ENCODE measurements around the gene MDP1.
"Not testable (repeated sequence)": the region's sequence is repeated elsewhere in the genome, so short reads cannot be mapped to it uniquely, and the experiment has no call there.

MDP1 gene

DNA sequence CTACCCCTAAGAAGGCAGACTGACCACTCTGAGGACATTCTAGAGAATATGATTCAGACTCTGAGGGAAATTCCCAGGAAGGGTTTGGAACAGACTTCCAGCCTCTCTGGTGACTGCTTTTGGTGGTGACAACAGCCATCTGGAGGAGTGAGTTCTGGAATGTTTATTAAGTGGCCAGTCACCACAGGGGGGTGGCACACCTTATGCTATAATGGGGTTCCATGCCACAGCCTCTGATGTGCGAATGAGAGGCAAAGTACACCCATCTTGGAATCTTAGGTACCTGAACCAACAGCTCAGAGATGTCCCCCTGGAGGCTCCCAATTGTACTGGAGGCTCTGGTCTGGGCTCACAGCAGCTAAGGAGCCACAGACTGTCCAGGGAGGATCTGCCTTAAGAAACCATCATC lies 36.0 kb upstream of the MDP1 start:
- no peak for DNase-seq (ENCODE audit: low read depth, low spot score)

DNA sequence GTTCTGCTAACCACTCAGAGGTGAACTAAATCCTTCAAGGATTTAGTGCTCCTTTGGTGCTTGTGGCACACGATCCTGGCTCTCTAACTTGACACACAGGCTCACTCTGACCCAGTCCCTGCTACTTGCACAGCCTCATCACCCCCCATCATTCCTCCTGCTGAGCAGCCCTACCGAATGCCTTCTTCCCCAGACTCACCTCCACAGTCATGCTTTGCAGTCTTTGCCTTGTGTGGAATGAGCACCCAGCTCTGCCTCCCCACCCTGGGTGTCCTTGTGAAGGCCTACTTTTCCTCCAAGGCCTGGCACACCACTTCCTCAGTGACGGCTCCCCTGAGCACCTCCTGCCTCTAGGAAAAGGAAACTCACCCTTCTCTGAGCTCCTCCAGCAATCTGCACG lies 34.5 kb upstream of the MDP1 start:
- DNase-seq (ENCODE audit: low read depth, low spot score), result no peak

DNA sequence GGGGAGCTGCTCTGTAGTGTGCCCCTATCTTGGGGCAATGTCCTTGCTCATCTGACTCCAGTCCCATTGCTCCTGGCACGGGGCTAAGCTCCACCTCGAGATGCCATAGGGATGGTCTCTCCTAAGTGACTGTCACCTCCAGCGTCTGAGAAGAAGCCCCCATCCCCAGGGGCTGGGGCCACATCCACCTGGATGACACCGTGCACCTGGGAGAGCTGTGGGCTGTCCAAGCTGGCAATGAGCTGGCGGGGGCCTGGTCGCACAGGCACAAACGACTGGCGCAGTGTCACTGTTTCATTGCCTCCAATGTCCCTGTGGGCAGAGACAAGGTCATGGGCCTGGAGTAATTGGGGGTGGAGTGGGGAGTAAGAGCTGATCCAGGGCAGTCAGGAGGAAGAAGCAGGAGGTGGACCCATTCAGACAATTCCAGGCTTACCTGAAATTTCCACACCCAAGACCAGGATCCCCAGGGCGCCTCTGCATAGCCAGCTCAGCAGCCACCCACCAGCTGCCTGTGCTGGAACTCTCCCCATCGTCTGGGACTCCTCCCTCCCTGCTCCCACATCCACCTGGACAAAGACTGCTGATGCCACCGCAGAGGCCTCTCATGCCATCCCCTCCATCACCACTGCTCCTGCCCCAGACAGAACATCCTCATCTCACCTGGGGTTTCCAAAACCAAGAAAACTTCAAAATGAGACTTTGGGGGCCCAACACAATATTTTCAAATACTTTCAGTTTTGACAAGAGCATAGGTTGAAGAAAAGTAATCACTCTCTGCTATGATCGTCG lies 33.6 kb upstream of the MDP1 start:
- no peak for DNase-seq (ENCODE audit: low read depth, low spot score)

DNA sequence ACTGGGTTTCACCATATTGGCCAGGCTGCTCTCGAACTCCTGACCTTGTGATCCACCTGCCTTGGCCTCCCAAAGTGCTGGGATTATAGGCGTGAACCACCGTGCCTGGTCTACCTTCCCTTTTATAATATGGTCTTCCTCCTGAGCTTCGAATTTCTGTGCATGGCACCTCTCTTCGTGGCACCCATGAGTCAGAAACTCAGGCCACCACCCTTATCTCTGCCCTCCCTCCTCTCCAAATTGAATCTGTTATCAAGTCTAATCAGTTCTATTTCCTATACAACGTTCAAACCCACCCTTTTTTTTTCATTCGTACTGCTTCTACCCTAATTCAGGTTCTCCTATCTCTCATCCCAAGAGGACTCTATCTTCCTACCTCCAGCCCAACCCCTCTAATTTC lies 31.6 kb upstream of the MDP1 start:
- DNase-seq (ENCODE audit: low read depth, low spot score), result no peak

- DNase-seq (ENCODE audit: low read depth, low spot score), result no peak
Measured at GRCh38 chr14:24246765-24247212, 30.9 kb upstream of the MDP1 start.

GRCh38 chr14:24245350-24245749 lies 29.5 kb upstream of the MDP1 start:
- DNase-seq (ENCODE audit: low read depth, low spot score), result not testable (repeated sequence)

- DNase-seq (ENCODE audit: low read depth, low spot score), result no peak
Measured at GRCh38 chr14:24243336-24243836, 27.5 kb upstream of the MDP1 start.

DNA sequence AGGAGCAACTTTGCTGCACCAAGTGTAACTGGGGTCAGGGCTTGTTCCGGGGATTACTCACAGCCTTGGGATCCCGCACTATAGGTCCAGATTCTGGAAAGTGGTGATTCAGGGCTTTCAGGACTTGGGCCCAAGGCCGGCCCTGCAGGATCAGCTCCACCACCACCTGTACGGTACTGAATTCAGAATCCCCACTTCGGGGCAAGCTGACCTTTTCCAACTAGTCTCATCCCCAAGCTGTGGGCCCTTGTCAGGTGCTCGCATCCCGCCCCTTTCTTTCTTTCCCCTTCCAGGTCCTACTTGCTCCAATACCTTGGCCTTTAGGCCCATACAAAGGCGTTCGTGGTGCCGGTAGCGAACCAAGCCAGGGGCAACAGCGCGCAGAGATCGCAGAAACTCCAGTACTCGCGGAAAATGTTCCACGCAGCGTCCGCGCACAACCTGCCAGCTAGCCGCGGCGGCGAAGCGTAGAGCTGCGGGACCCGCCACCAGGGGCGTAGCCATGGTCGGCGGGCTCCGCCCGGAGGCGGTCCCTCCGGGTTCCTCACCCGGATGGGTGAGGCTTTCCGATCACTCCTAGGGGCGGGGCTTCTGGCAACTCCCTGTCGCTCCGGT lies 26.1 kb upstream of the MDP1 start:
- DNase-seq (ENCODE audit: low read depth, low spot score), result peak; percentile 97

DNA sequence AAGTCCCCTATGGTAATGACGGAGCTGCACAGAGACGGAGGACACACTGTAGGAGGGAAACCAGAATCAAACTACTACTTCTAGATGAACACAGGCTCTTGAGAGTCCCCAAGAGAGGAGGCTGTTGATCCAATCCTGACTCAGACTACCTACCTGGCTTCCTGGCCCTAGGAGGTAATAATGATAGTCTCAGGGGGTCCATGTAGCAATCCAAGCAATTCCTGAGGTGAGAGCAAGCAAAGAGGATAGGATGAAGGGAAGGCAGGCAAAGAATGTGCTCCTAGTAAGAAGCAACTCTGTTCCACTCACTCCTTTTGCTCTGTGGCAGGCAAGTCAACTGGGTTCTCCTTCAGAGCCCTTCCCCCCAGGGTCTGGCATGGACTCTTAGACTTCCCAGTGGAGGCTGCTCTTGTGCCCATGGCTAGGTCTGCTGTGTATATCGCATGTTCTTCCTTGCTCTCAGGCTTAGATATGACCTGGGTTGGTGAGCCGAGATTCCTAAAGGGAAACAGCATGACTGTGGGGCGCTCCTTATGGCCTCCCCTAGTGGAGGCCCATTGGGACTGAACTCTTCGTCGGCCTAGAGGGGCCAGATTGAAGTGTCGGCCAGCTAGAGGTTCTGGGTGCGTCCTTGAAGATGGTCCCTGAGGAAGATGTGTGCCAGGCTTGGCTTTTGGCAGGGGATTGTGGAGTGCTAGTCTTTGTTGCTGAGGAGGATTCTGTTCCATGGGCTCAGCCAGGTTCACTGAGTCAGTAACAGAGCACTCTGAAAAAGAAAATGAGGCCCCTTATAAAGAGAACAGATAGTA lies 24.4 kb upstream of the MDP1 start:
- no peak for DNase-seq (ENCODE audit: low read depth, low spot score)

DNA sequence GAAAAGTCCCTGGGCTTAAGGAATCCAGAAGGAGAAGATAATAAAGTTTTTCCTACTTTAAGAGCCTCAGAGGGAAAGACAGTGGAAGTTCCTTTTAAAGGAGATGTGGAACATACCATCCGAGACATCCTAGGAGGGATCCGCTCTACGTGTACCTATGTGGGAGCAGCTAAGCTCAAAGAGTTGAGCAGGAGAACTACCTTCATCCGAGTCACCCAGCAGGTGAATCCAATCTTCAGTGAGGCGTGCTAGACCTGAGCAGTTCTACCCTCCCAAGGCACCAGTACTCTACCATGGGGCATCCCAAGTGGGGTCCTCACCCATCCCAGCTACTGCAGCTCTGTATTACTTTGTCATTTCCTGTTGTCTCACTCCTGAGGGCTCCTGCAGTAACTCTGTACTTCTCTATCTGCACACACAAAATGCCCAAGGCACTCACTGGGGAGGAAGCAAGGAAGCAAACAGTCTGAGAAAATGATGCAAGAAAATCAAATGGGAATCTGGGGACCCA lies 22.7 kb upstream of the MDP1 start:
- no peak for DNase-seq (ENCODE audit: low read depth, low spot score)

- DNase-seq (ENCODE audit: low read depth, low spot score), result no peak
Measured at GRCh38 chr14:24238123-24238522, 22.3 kb upstream of the MDP1 start.

DNA sequence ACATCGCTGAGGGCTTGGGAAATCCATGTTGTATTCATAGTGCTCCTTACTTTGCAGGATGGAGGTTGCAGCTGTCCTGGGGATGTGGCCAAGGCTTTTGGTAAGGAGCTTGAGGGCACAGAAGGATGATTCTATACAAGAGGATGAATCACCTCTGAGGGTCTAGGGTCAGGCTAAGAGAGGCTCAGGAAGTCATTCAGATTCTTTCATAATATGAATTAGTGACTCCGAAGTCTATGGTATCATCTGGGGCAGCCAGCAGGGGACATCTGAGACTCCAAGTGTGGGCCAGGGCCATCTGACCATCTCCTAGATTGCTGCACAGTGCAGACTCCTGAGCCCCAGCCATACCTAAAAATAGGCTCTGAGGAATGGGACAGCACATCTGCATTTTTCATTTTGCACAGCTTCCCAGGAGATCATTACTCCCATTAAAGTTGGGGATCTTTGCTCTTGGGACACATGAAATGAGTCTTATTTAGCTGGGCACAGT lies 21.6 kb upstream of the MDP1 start:
- no peak for DNase-seq (ENCODE audit: low read depth, low spot score)

DNA sequence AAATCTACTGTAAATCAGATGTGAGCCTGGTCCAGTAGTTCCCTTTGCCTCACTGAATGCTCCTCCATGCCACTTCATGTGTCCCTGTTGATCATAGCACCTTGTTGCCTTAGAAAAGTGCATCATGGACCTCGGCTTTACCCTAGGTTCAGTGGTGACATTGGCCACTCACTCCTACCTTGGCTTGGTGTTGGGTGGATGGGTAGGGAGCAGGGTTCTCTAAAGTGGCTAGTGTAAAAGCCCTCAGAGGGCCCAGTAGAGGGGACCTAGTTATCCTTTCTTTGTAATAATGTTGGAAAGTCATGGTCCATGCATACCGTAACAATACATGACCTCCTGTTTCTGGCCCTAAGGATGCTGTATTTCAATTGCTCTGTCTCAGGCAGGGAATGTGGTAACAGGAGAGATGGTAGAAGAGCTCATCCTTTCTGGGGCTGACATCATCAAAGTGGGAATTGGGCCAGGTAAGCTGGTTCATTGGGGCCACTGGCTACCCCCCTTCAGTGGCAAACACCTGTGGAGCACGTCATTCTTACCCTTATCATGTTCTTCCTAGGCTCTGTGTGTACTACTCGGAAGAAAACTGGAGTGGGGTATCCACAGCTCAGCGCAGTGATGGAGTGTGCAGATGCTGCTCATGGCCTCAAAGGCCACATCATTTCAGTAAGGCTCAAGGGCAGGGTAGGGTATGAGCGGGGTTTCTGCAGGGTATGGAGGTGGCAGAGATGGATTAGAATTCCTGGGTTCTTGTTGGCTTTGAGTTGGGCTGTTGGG lies 21.0 kb upstream of the MDP1 start:
- DNase-seq (ENCODE audit: low read depth, low spot score), result no peak

DNA sequence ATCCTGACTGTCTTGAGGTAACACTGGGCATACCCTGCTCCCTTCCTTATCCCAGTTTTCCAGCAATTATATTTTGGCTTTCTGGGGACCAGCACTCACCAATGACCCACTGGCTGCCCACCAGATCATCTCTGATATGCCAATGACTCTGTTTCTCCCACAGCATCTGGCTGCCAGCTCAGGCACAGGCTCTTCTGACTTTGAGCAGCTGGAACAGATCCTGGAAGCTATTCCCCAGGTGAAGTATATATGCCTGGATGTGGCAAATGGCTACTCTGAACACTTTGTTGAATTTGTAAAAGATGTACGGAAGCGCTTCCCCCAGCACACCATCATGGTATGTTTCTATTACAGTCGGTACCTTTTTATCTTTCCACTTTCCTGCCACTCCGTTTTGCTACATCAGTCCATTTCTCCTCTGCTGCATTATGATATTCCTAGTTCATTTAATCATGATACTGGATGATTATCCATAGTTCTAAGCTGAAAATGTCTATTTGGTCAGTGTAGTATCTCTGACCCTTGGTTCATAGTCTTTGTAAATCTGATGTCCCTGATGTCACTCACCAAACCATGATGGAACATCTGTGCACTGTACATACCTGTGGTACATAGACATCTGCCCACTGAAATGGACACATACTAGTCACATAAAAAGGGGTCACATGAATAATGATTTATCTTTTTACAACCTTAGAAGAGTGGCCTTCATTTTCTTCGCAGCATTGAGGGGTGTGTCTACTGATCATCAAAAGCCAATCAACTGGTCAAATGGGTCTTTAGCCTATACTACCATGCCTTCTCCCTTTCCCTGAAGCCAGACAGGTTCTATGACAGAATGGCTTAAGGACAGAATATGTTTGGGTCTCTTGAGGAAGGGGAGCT lies 20.2 kb upstream of the MDP1 start:
- no peak for DNase-seq (ENCODE audit: low read depth, low spot score)

DNA sequence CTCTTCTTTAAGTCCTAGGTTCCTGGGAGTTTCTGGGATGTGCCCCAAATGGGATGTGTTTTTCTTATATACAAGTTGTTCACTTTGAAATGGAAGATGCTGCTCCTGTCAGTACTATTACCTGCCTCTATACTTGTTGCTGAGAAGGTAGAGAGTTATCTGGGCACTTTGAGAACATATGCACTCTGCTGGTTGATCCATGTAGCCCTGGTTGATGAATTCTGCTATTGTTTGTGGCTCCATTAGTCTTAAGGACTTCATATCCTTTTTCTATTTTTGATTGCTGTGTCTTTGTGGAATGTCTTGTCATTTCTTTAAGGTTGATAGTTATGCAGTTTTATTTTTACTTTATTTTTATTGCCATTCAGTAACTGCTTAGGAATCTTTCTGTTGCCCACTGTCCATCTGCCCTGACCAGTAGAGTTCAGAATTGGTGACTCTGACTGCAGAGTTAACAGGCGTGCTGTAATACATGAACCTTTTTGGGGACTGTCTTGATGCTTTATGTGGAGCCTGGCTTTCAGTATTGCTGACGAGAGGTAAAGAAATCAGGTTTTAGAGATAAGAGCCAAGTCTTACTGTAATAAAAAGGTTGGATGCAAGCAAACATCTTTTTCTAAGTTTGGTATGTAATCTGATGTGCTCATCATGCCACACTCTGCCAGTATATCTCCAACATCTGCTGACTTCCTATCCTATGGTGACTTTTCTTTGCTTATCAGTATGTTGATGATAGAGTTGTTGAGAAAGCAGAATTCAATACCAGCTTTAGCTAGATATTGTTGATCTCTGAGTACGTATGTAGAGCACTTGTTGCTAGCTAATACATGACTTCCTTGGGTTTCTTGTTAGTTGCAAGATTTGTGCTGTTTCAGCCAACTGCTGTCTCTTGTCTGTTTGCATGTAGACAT lies 18.5 kb upstream of the MDP1 start:
- DNase-seq (ENCODE audit: low read depth, low spot score), result no peak

DNA sequence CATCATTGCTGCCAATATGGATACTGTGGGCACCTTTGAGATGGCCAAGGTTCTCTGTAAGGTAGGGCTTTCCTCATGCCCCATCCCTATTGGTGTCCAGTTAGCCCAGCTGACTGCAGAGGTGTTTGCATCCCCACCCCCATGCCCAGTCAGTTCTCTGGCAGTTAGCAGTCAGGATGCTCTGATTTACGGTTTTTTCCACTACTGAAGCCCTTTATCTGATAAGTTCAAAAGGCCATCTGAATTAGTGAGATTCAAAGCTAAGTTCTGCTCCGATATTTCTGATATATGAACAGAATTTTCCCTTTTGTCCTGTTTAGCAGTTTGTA lies 17.6 kb upstream of the MDP1 start:
- DNase-seq (ENCODE audit: low read depth, low spot score), result no peak

GRCh38 chr14:24232645-24233537 lies 17.0 kb upstream of the MDP1 start, which contains the start of gene GMPR2:
GMPR2 (plus strand) TSS chr14:24232929; CDS start chr14:24233254, 325 bp downstream.
- DNase-seq (ENCODE audit: low read depth, low spot score), result no peak

DNA sequence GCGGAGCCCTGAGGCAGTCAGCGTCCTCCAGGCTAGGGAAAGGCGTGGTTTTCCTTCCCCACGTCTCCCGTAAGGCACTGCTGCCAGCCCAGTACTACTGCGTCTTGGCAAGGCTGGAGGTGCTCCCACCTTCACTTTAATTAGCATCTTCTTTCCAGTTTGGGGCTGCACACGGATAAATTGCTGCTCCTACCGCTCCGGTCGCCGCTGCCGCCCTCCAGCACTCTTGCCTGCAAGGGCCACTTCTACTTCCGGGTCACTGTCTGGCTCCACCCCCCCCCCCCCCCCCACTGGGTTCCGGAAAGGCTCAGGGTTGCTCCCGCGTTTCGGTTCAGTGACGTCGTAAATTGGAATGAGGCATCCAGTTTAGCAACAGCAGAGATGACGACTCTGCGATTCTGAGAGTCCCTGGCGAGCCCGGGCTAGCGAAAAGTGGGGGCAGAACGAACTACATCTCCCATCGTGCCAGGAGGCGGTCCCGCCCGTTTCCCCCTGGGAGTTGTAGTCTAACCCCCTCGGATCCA lies 16.3 kb upstream of the MDP1 start, which contains the start of gene NEDD8:
Gene NEDD8 (minus strand): TSS at position 247 of the 524 bp plus-strand sequence. CDS start 100 bp downstream, at position 147.
- peak; percentile 95 for DNase-seq (ENCODE audit: low read depth, low spot score)

Data from ELF-1 (cell line).